SK-N-SH (cell line): ENCODE results near the gene NDUFAF8.

Source experiments
- CTCF ChIP-seq: fragments of 200-600 bp; sonication (generic); IDR thresholded peaks from 2 replicates; pipeline ENCODE4 v1.6.1; 2017; ENCODE audit warnings: antibody characterized with exemption, mild to moderate bottlenecking, moderate library complexity
- ELF1 ChIP-seq: IDR thresholded peaks from 2 replicates; pipeline ENCODE4 v1.4.0; 2012
- EP300 ChIP-seq, 2 experiments: IDR thresholded peaks; 2 replicates each; pipeline versions ENCODE4 v1.4.0 to v1.6.1; 2012; ENCODE audit warnings: borderline replicate concordance in 1 of 2, low read depth in 1 of 2, low read length in 1 of 2
- MAX ChIP-seq: IDR thresholded peaks from 2 replicates; pipeline ENCODE4 v1.4.0; 2012; ENCODE audit warnings: low read depth
- RAD21 ChIP-seq: IDR thresholded peaks from 2 replicates; pipeline ENCODE4 v1.6.1; 2012; ENCODE audit warnings: mild to moderate bottlenecking, low read length
- SMC3 ChIP-seq: IDR thresholded peaks from 2 replicates; pipeline ENCODE4 v1.6.1; 2012; ENCODE audit warnings: low read depth, low read length, improper control_type of control experiment
- TAF1 ChIP-seq: IDR thresholded peaks from 2 replicates; pipeline ENCODE4 v1.6.1; 2012; ENCODE audit warnings: low read depth, mild to moderate bottlenecking, low read length, moderate library complexity, borderline replicate concordance

- peak; percentile 10; the same call in 1 of the 2 replicates for TF ChIP-seq SMC3
- peak; percentile 30; the same call in 1 of the 2 replicates for TF ChIP-seq RAD21
- TF ChIP-seq CTCF = no peak
- no peak for TF ChIP-seq MAX
- no peak for TF ChIP-seq TAF1
- TF ChIP-seq EP300 (IDR thresholded peaks at IDR 0.05; ENCODE audit: borderline replicate concordance in 1 of 2, low read depth in 1 of 2, low read length in 1 of 2) = peak in 1 of 2 experiments; percentile 61; a peak in 1 of 4 replicates
- no peak for TF ChIP-seq ELF1
Measured at GRCh38 chr17:81277421-81277820, 38.3 kb downstream of the NDUFAF8 start.
